ENCODE results near the gene RBM6.
A peak's percentile ranks its signal among the peaks of the same experiment; 100 is the strongest.

RBM6 gene

DNA sequence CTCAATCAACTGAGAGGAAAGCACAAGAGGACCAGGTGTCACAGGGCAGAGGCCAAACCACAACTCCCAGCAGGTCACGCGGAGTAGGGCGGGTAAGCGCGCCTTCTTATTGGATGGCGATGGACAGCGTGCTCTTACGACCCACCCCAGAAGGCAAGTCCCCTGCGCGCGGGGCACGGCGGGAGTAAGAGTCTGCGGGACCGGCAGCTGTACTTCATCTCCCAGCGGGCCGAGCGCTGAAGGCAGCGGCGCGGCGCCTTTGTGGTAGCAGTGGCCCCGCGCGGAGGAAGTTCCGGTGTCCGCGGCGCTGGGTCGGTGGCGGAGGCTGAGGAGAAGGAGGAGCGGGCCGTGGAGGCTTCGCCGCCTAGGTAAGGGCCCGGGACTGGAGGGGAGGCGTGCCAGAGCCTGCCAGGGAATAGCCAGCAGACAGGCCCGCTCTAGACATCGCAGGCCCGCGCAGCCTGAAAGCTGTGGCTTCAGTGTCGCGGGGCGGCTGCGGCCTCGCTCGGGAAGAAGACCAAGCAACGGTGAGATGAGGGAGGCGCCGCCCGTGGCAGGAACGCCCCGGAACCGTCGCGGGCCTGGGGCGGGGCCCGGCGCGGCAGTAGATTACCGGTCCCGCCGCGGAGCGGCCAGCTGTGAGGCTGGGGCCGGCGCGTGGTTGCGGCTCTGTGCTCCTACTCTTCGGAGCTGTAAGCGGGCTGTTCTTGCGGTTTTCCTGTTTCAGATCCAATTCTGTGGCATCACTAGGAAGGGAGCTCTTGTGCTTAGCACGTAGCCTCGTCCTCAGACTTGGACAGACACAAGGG is at the start of gene RBM6 (continued):
- TF ChIP-seq, protein P1, sequence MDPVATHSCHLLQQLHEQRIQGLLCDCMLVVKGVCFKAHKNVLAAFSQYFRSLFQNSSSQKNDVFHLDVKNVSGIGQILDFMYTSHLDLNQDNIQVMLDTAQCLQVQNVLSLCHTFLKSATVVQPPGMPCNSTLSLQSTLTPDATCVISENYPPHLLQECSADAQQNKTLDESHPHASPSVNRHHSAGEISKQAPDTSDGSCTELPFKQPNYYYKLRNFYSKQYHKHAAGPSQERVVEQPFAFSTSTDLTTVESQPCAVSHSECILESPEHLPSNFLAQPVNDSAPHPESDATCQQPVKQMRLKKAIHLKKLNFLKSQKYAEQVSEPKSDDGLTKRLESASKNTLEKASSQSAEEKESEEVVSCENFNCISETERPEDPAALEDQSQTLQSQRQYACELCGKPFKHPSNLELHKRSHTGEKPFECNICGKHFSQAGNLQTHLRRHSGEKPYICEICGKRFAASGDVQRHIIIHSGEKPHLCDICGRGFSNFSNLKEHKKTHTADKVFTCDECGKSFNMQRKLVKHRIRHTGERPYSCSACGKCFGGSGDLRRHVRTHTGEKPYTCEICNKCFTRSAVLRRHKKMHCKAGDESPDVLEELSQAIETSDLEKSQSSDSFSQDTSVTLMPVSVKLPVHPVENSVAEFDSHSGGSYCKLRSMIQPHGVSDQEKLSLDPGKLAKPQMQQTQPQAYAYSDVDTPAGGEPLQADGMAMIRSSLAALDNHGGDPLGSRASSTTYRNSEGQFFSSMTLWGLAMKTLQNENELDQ (tag by site-specific recombination; IDR thresholded peaks at IDR 0.05; ENCODE audit: low read depth), result no peak
- no peak for TF ChIP-seq ZNF404 (tag by site-specific recombination; IDR thresholded peaks at IDR 0.05)
- TF ChIP-seq ZBTB7A (tag by site-specific recombination; IDR thresholded peaks at IDR 0.05; ENCODE audit: low read depth), result no peak
- TF ChIP-seq BCL11B (tag by site-specific recombination; IDR thresholded peaks at IDR 0.05; ENCODE audit: low read depth), result peak; percentile 8; the same call in 1 of the 2 replicates
- peak; percentile 98 for TF ChIP-seq ZBTB20 (tag by site-specific recombination; IDR thresholded peaks at IDR 0.05)
- peak; percentile 96 for TF ChIP-seq ZNF335 (tag by site-specific recombination; conservative IDR thresholded peaks at IDR 0.05)
- peak; percentile 57 for TF ChIP-seq ZBTB8A (tag by site-specific recombination; IDR thresholded peaks at IDR 0.05)
- peak; percentile 24; the same call in 1 of the 2 replicates for TF ChIP-seq ZNF398 (tag by site-specific recombination; IDR thresholded peaks at IDR 0.05)
- TF ChIP-seq ZNF48 (tag by site-specific recombination; IDR thresholded peaks at IDR 0.05), result no peak
- TF ChIP-seq ZFP69B (tag by site-specific recombination; IDR thresholded peaks at IDR 0.05), result 0 out of 2 replicates have a peak, but pooled peaks have one; percentile 50
- no peak for TF ChIP-seq ZNF426 (tag by site-specific recombination; IDR thresholded peaks at IDR 0.05)
- TF ChIP-seq ZNF341 (tag by site-specific recombination; IDR thresholded peaks at IDR 0.05; ENCODE audit: low read depth), result peak; percentile 90
- peak; percentile 85; the same call in 1 of the 2 replicates for TF ChIP-seq REPIN1 (tag by site-specific recombination; IDR thresholded peaks at IDR 0.05; ENCODE audit: low read depth)
- TF ChIP-seq ZNF558 (tag by site-specific recombination; IDR thresholded peaks at IDR 0.05), result no peak
- no peak for TF ChIP-seq ZNF513 (tag by site-specific recombination; IDR thresholded peaks at IDR 0.05)
- TF ChIP-seq ZNF837 (tag by site-specific recombination; IDR thresholded peaks at IDR 0.05), result no peak
- no peak for TF ChIP-seq ZNF16 (tag by site-specific recombination; IDR thresholded peaks at IDR 0.05; ENCODE audit: low read depth)
- peak; percentile 94 for TF ChIP-seq ZNF677 (tag by site-specific recombination; IDR thresholded peaks at IDR 0.05)
- peak; percentile 92 for TF ChIP-seq ZNF501 (tag by site-specific recombination; IDR thresholded peaks at IDR 0.05)
- TF ChIP-seq ZNF629 (tag by site-specific recombination; IDR thresholded peaks at IDR 0.05), result peak; percentile 58
- TF ChIP-seq MEIS1 (CRISPR knock-in tag; IDR thresholded peaks at IDR 0.05; ENCODE audit: borderline replicate concordance), result no peak
- no peak for TF ChIP-seq ZNF155 (tag by site-specific recombination; IDR thresholded peaks at IDR 0.05)
- TF ChIP-seq OSR2 (tag by site-specific recombination; IDR thresholded peaks at IDR 0.05), result peak; percentile 15; the same call in 1 of the 2 replicates
- TF ChIP-seq ZNF114 (tag by site-specific recombination; IDR thresholded peaks at IDR 0.05), result no peak
- no peak for TF ChIP-seq BCL6B (tag by site-specific recombination; IDR thresholded peaks at IDR 0.05)
- TF ChIP-seq PATZ1 (tag by site-specific recombination; IDR thresholded peaks at IDR 0.05), result peak; percentile 72
- TF ChIP-seq KLF9 (tag by site-specific recombination; IDR thresholded peaks at IDR 0.05; ENCODE audit: low read depth), result peak; percentile 78
- TF ChIP-seq ZNF10 (tag by site-specific recombination; IDR thresholded peaks at IDR 0.05), result 0 out of 2 replicates have a peak, but pooled peaks have one; percentile 33

Measured in HEK293 (cell line).